ENCODE measurements around the gene TCTN3. TPM values are rescaled to one million over a fixed set of nuclear protein-coding genes. Genes with fewer than 3 reads are reported as not detected.
"Not testable (repeated sequence)": the region's sequence is repeated elsewhere in the genome, so short reads cannot be mapped to it uniquely, and the experiment has no call there.

TCTN3 gene
- total RNA-seq, 4 donors from 2014 or later, result 17.6 to 28.6 (median 21.2) TPM

- H3K9me3 ChIP-seq, result no peaks in the 10 kb centered on the region
- H3K4me3 ChIP-seq, result no peak overlapping the region
- peaks cover 0 to 39% (median 0%) of the 10 kb centered on the region in 3 donors for H3K4me1 ChIP-seq
- 54 to 63% methylated on average over 2 of the region's 2 CpGs for WGBS, 2 donors (ENCODE audit: low coverage in 1 of 2)
- no peak for ATAC-seq
- TF ChIP-seq EP300 (IDR thresholded peaks at IDR 0.05) (no peak), POLR2AphosphoS5 (IDR thresholded peaks at IDR 0.05) (no peak), POLR2A (IDR thresholded peaks at IDR 0.05) (no peak)
- TF ChIP-seq, protein P1, sequence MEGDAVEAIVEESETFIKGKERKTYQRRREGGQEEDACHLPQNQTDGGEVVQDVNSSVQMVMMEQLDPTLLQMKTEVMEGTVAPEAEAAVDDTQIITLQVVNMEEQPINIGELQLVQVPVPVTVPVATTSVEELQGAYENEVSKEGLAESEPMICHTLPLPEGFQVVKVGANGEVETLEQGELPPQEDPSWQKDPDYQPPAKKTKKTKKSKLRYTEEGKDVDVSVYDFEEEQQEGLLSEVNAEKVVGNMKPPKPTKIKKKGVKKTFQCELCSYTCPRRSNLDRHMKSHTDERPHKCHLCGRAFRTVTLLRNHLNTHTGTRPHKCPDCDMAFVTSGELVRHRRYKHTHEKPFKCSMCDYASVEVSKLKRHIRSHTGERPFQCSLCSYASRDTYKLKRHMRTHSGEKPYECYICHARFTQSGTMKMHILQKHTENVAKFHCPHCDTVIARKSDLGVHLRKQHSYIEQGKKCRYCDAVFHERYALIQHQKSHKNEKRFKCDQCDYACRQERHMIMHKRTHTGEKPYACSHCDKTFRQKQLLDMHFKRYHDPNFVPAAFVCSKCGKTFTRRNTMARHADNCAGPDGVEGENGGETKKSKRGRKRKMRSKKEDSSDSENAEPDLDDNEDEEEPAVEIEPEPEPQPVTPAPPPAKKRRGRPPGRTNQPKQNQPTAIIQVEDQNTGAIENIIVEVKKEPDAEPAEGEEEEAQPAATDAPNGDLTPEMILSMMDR (IDR thresholded peaks at IDR 0.05), result no peak
- peaks cover 9 to 87% of the 10 kb centered on the region in 2 donors for H3K36me3 ChIP-seq
- H3K27me3 ChIP-seq, result no peaks in the 10 kb centered on the region
- no peak overlapping the region for H3K27ac ChIP-seq
Observed at GRCh38 chr10:95688648-95689047, 5.1 kb downstream of the TCTN3 start.

DNA sequence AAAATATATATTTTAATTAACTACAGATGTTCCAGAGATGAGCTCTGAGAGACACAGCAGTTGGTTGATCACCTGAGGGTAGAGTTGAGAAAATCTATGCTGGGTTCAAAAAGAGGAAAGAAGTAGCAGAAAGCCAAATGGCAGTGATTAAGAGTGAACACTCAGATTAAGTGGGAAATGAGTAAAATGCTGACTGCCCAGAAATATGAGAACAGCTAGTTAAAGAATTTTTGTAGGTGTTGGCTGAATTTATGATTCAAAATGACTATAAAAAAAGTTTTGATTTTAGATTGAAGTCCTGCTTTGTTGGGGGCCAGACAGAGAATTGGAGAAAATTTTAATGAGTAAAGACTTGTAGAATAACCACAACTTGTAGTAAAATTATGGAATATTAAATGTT is 9.8 kb downstream of the TCTN3 start:
- no peak overlapping the region for H3K27ac ChIP-seq
- TF ChIP-seq POLR2AphosphoS5 (IDR thresholded peaks at IDR 0.05) (no peak), POLR2A (IDR thresholded peaks at IDR 0.05) (no peak), EP300 (IDR thresholded peaks at IDR 0.05) (no peak)
- TF ChIP-seq, protein P1 (IDR thresholded peaks at IDR 0.05), result no peak
- H3K36me3 ChIP-seq, result peaks cover 9 to 100% of the 10 kb centered on the region in 2 donors
- no peaks in the 10 kb centered on the region for H3K4me1 ChIP-seq
- no peaks in the 10 kb centered on the region for H3K27me3 ChIP-seq
- ATAC-seq, result no peak
- no peaks in the 10 kb centered on the region for H3K9me3 ChIP-seq
- no peak overlapping the region for H3K4me3 ChIP-seq

DNA sequence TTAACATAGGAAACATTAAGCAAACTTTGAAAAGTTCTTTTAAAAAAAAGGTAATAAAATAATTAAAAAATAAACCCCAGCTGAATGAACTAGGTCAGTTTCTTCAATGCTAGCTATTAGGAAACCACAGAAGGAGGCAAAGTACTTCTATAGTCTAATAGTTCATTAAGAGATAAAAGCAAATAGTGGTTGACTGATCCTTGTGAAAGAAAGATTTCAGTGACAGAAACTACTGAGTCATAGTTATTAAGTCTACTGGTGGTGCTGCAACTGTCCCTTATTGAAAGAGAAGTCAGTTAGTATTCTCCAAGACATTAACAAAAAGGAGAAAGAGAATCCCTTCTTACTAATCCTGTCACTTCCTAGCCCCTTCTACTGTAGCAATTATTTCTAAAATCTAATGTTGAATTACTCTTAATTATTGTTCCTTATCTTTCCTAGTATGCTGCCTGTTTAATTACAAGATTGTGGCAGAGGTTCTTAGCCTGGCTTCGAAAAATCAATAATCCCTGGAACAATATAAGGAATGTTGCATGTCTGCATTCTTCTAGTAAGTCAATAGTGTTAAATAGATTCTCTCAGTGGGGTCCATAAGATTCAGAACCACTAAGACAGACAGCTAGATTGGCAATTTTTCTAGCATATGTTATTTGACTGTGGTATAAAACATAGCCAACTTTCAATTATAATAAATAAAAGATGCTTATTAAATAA is 18.2 kb downstream of the TCTN3 start:
- 62 to 100% methylated on average over 1 of the region's 1 CpG for WGBS, 2 donors (ENCODE audit: low coverage in 1 of 2)
- Histone ChIP-seq H3K27ac (no peak overlapping the region), H3K36me3 (peaks cover 0 to 72% of the 10 kb centered on the region in 2 donors), H3K9me3 (no peaks in the 10 kb centered on the region), H3K27me3 (no peaks in the 10 kb centered on the region), H3K4me1 (no peaks in the 10 kb centered on the region), H3K4me3 (no peak overlapping the region)
- ATAC-seq, result no peak
- TF ChIP-seq, protein P1 (IDR thresholded peaks at IDR 0.05), result no peak
- TF ChIP-seq EP300 (IDR thresholded peaks at IDR 0.05), result no peak
- no peak for TF ChIP-seq POLR2A (IDR thresholded peaks at IDR 0.05)
- TF ChIP-seq POLR2AphosphoS5 (IDR thresholded peaks at IDR 0.05), result no peak

GRCh38 chr10:95674643-95675042 is 19.1 kb downstream of the TCTN3 start:
- H3K4me1 ChIP-seq, result no peaks in the 10 kb centered on the region
- H3K4me3 ChIP-seq, result no peak overlapping the region
- H3K9me3 ChIP-seq, result no peaks in the 10 kb centered on the region
- peaks cover 0 to 65% of the 10 kb centered on the region in 2 donors for H3K36me3 ChIP-seq
- no peak for ATAC-seq
- H3K27me3 ChIP-seq, result no peaks in the 10 kb centered on the region
- no peak overlapping the region for H3K27ac ChIP-seq
- TF ChIP-seq, protein P1 (IDR thresholded peaks at IDR 0.05), result no peak
- no peak for TF ChIP-seq EP300 (IDR thresholded peaks at IDR 0.05)
- no peak for TF ChIP-seq POLR2A (IDR thresholded peaks at IDR 0.05)
- TF ChIP-seq POLR2AphosphoS5 (IDR thresholded peaks at IDR 0.05), result no peak
- 80 to 100% methylated on average over 1 of the region's 1 CpG for WGBS, 2 donors (ENCODE audit: low coverage in 1 of 2)

DNA sequence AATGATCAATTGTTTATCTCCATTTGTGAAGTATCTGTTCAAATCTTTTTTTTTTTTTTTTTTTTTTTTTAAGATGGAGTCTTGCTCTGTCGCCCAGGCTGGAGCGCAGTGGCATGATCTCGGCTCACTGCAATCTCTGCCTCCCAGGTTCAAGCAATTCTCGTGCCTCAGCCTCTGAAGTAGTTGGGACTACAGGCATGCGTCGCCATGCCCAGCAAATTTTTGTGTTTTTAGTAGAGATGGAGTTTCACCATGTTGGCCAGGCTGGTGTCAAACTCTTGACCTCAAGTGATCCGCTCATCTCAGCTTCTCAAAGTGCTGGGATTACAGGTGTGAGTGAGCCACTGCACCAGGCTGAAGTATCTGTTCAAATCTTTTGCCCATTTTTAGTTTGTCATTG is 21.1 kb downstream of the TCTN3 start:
- peaks cover 0 to 46% of the 10 kb centered on the region in 2 donors for H3K36me3 ChIP-seq
- 100% methylated on average over 1 to 4 of the region's 7 CpGs for WGBS, 2 donors (ENCODE audit: low coverage in 1 of 2)
- ATAC-seq, H3K27ac ChIP-seq, H3K9me3 ChIP-seq, H3K4me3 ChIP-seq, H3K4me1 ChIP-seq, H3K27me3 ChIP-seq: not testable (repeated sequence)

All from gastroesophageal sphincter (tissue), 4 donors.